ENCODE results near the gene IFTAP. TPM values are rescaled to one million over a fixed set of nuclear protein-coding genes. Genes with fewer than 3 reads are reported as not detected.

IFTAP gene
- total RNA-seq, 6 experiments from 2014 or later, result 5.2 to 11.4 (median 8.6) TPM

- intact Hi-C loops (cut with DNase I), result loop anchor here (10.0 kb wide), 2 partner anchors 97 to 107 kb away; no protein-coding TSS in a partner anchor
- H3K27ac ChIP-seq, result no peak within 1 kb of the TSS
- WGBS (ENCODE audit: insufficient coverage, low coverage, low lambda C conversion rate, missing lambda C conversion rate), result no CpG with 5 or more reads among the region's 1 CpG
- no peaks in the 10 kb centered on the region for H3K27me3 ChIP-seq
- H3K4me1 ChIP-seq, result no peaks in the 10 kb centered on the region
- DNase-seq (no peak), ATAC-seq (no peak)
- TF ChIP-seq POLR2A (IDR thresholded peaks at IDR 0.05), result no peak
- TF ChIP-seq CTCF (IDR thresholded peaks at IDR 0.05), result no peak
- H3K9me3 ChIP-seq, result no peaks in the 10 kb centered on the region
- no peaks in the 10 kb centered on the region for H3K36me3 ChIP-seq
- no peak within 1 kb of the TSS for H3K4me3 ChIP-seq
Observed at GRCh38 chr11:36567694-36568093, 26.6 kb upstream of the IFTAP start, which contains the start of gene RAG1. RAG1 (plus strand) TSS chr11:36568007; CDS start chr11:36573305, 5,298 bp downstream.

- TF ChIP-seq POLR2A (IDR thresholded peaks at IDR 0.05) (no peak), CTCF (IDR thresholded peaks at IDR 0.05) (no peak)
- WGBS (ENCODE audit: insufficient coverage, low coverage, low lambda C conversion rate, missing lambda C conversion rate), result no CpG with 5 or more reads among the region's 4 CpGs
- Histone ChIP-seq H3K36me3 (no peaks in the 10 kb centered on the region), H3K4me3 (no peak overlapping the region), H3K27me3 (no peaks in the 10 kb centered on the region), H3K4me1 (no peaks in the 10 kb centered on the region), H3K27ac (no peak overlapping the region), H3K9me3 (no peaks in the 10 kb centered on the region)
- no peak for DNase-seq
- ATAC-seq, result no peak
- intact Hi-C loops (cut with DNase I), result loop anchor here (10.0 kb wide), 2 partner anchors 96 to 106 kb away; no protein-coding TSS in a partner anchor
Observed at GRCh38 chr11:36569095-36569494, 25.2 kb upstream of the IFTAP start.

GRCh38 chr11:36574486-36574885, 19.8 kb upstream of the IFTAP start:
- H3K27ac ChIP-seq, result no peak overlapping the region
- H3K4me1 ChIP-seq, result no peaks in the 10 kb centered on the region
- DNase-seq, result no peak
- no peaks in the 10 kb centered on the region for H3K27me3 ChIP-seq
- H3K4me3 ChIP-seq, result no peak overlapping the region
- intact Hi-C loops (cut with DNase I), result no loop called here
- 88% methylated on average over 5 of the region's 8 CpGs for WGBS (ENCODE audit: insufficient coverage, low coverage, low lambda C conversion rate, missing lambda C conversion rate)
- no peaks in the 10 kb centered on the region for H3K9me3 ChIP-seq
- no peaks in the 10 kb centered on the region for H3K36me3 ChIP-seq
- no peak for TF ChIP-seq POLR2A (IDR thresholded peaks at IDR 0.05)
- TF ChIP-seq CTCF (IDR thresholded peaks at IDR 0.05), result no peak
- ATAC-seq, result no peak

- no peak overlapping the region for H3K4me3 ChIP-seq
- no peaks in the 10 kb centered on the region for H3K9me3 ChIP-seq
- ATAC-seq (no peak), DNase-seq (no peak)
- TF ChIP-seq CTCF (IDR thresholded peaks at IDR 0.05), result no peak
- TF ChIP-seq POLR2A (IDR thresholded peaks at IDR 0.05), result no peak
- no peak overlapping the region for H3K27ac ChIP-seq
- H3K4me1 ChIP-seq, result no peaks in the 10 kb centered on the region
- H3K36me3 ChIP-seq, result no peaks in the 10 kb centered on the region
- WGBS (ENCODE audit: insufficient coverage, low coverage, low lambda C conversion rate, missing lambda C conversion rate), result 75% methylated on average over 2 of the region's 2 CpGs
- no peaks in the 10 kb centered on the region for H3K27me3 ChIP-seq
- intact Hi-C loops (cut with DNase I), result no loop called here
Observed at GRCh38 chr11:36577373-36577772, 16.9 kb upstream of the IFTAP start.

GRCh38 chr11:36577859-36578258, 16.4 kb upstream of the IFTAP start:
- Histone ChIP-seq H3K36me3 (no peaks in the 10 kb centered on the region), H3K9me3 (no peaks in the 10 kb centered on the region), H3K4me3 (no peak overlapping the region), H3K27me3 (no peaks in the 10 kb centered on the region), H3K27ac (no peak overlapping the region), H3K4me1 (no peaks in the 10 kb centered on the region)
- 78% methylated on average over 2 of the region's 2 CpGs for WGBS (ENCODE audit: insufficient coverage, low coverage, low lambda C conversion rate, missing lambda C conversion rate)
- DNase-seq (no peak), ATAC-seq (no peak)
- intact Hi-C loops (cut with DNase I), result no loop called here
- TF ChIP-seq POLR2A (IDR thresholded peaks at IDR 0.05) (no peak), CTCF (IDR thresholded peaks at IDR 0.05) (no peak)
